ENCODE results near the gene ZNF267.
"Not testable (repeated sequence)": the region's sequence is repeated elsewhere in the genome, so short reads cannot be mapped to it uniquely, and the experiment has no call there.

ZNF267 gene

GRCh38 chr16:31873556-31874365, at the start of gene ZNF267:
ZNF267 (plus strand) TSS chr16:31873807; CDS start chr16:31873967, 160 bp downstream.
- no peak for TF ChIP-seq ZNF274 (IDR thresholded peaks at IDR 0.05; ENCODE audit: low read depth, low read length)

GRCh38 chr16:31833047-31833446, 40.6 kb upstream of the ZNF267 start:
- no peak for TF ChIP-seq ZNF274 (IDR thresholded peaks at IDR 0.05; ENCODE audit: low read depth, low read length)
- H3K4me3 ChIP-seq (ENCODE audit: low read length): no peak overlapping the region

More at GRCh38 chr16:31873556-31874365, at the start of gene ZNF267:
- peak within 1 kb of the TSS; percentile 87 for H3K4me3 ChIP-seq (ENCODE audit: low read length)

DNA sequence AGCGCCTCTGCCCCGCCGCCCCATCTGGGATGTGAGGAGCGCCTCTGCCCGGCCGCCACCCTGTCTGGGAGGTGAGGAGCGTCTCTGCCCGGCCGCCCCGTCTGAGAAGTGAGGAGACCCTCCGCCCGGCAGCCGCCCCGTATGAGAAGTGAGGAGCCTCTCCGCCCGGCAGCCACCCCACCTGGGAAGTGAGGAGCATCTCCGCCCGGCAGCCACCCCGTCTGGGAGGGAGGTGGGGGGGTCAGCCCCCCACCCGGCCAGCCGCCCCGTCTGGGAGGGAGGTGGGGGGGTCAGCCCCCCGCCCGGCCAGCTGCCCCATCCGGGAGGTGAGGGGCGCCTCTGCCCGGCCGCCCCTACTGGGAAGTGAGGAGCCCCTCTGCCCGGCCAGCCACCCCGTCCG, 37.2 kb upstream of the ZNF267 start:
- H3K4me3 ChIP-seq (ENCODE audit: low read length): not testable (repeated sequence)

GRCh38 chr16:31842864-31843263, 30.7 kb upstream of the ZNF267 start:
- H3K4me3 ChIP-seq (ENCODE audit: low read length): no peak overlapping the region
- TF ChIP-seq ZNF274 (IDR thresholded peaks at IDR 0.05; ENCODE audit: low read depth, low read length): no peak

GRCh38 chr16:31848572-31848971, 25.0 kb upstream of the ZNF267 start:
- not testable (repeated sequence) for H3K4me3 ChIP-seq (ENCODE audit: low read length)

- no peak for TF ChIP-seq ZNF274 (IDR thresholded peaks at IDR 0.05; ENCODE audit: low read depth, low read length)
- H3K4me3 ChIP-seq (ENCODE audit: low read length): no peak overlapping the region
Observed at GRCh38 chr16:31853291-31853690, 20.3 kb upstream of the ZNF267 start.

- H3K4me3 ChIP-seq (ENCODE audit: low read length): no peak overlapping the region
- no peak for TF ChIP-seq ZNF274 (IDR thresholded peaks at IDR 0.05; ENCODE audit: low read depth, low read length)
Observed at GRCh38 chr16:31860508-31860907, 13.1 kb upstream of the ZNF267 start.

- H3K4me3 ChIP-seq (ENCODE audit: low read length): no peak overlapping the region
- TF ChIP-seq ZNF274 (IDR thresholded peaks at IDR 0.05; ENCODE audit: low read depth, low read length): no peak
Observed at GRCh38 chr16:31861455-31861854, 12.2 kb upstream of the ZNF267 start.

DNA sequence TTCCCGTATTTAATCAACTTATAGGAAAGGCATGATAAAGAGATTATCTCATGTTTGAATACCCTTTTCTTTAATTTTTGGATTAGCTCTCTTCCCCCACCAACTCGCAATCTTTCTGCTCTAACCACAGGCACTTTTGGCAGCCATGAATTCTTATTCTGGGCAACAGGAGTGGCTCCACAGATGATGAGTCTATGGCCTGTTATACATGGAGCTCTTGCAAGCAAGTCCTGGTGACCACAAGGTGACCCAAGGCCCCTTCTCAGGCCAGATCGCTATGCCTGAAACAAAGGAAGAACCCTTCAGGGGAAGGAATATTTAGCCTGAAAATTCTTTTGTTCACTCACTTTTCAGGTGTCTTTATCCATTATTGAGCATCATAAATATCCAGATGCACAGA, 10.8 kb upstream of the ZNF267 start:
- TF ChIP-seq ZNF274 (IDR thresholded peaks at IDR 0.05; ENCODE audit: low read depth, low read length): no peak
- H3K4me3 ChIP-seq (ENCODE audit: low read length): no peak overlapping the region

- no peak overlapping the region for H3K4me3 ChIP-seq (ENCODE audit: low read length)
Observed at GRCh38 chr16:31868164-31868563, 5.4 kb upstream of the ZNF267 start.

DNA sequence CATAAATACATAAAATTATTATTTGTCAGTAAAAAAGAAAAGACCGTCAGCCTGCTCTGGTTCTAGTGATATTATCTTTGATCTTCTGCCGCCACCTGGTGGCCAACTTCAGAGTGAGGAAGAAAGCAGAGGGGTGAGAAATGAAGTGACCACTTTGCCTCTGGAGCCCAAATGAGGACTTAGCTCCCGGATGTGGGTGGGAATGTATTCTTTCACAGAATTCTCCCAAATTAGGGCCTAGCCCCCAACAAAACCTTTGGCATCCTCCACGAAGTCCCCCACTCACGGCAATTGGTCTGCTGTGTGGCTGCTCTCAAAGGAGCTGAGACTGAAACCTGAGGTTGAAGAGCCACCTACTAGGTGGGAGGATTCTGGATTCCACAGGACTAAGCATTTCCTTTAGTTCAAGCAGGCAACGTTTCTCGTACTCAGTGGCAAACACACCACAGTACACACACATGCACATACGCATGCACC, 4.9 kb upstream of the ZNF267 start:
- H3K4me3 ChIP-seq (ENCODE audit: low read length): no peak overlapping the region; the same call in 1 of the 2 replicates
- no peak for TF ChIP-seq ZNF274 (IDR thresholded peaks at IDR 0.05; ENCODE audit: low read depth, low read length)

More at GRCh38 chr16:31868164-31868563, 5.4 kb upstream of the ZNF267 start:
- no peak for TF ChIP-seq ZNF274 (IDR thresholded peaks at IDR 0.05; ENCODE audit: low read depth, low read length)

DNA sequence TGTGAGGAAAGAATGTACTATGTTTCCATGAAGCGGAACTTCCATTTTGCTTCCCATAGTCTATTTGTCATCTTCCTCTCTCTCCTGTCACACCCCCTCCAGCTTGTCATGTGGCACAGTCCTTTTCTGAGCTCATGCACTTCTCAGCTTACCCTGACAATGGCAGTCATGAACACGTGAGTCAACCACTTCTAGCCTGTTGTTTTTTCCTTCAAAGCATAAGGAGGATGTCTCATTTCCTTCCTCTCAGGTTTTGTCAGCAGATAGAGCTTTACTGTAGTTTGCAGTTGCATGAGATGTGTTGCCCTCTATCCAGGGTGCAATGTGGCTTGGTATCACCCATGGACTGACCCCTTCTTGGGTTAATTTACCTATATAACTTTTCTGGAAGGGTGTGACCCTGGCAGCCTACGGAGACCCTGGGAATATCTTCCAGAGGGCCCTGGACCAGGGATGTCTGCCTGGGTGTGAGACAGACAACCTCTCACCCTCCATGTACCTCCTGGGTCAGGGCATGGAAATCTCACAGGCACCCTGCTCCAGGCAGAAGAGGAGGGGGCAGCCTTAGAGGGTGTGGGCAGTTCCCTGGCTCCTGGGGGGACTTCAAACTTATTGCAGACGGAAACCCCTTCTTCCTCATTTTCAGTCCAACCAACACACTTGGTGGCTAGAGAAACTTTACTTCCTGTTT, 4.0 kb upstream of the ZNF267 start:
- no peak for TF ChIP-seq ZNF274 (IDR thresholded peaks at IDR 0.05; ENCODE audit: low read depth, low read length)
- no peak overlapping the region for H3K4me3 ChIP-seq (ENCODE audit: low read length)

DNA sequence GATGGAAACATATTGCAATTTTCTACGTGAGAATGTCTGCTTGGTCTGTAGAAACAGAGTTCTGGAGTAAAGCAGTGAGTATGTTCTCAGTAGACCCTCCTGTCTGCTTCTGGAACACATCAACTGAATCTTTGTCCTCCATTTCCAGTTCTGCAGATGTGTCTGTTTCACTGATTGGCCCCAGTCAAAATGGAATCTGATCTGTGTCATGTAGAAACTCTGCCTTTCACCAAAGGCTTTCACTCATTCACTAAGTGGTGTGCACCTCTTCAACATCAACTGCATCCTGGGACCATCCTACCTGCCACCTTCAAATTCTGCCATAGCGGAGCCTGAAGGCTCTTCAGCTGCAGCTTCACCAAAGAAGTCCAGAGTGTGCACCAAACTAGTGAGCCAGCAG, 2.8 kb upstream of the ZNF267 start:
- no peak overlapping the region for H3K4me3 ChIP-seq (ENCODE audit: low read length)
- no peak for TF ChIP-seq ZNF274 (IDR thresholded peaks at IDR 0.05; ENCODE audit: low read depth, low read length)

DNA sequence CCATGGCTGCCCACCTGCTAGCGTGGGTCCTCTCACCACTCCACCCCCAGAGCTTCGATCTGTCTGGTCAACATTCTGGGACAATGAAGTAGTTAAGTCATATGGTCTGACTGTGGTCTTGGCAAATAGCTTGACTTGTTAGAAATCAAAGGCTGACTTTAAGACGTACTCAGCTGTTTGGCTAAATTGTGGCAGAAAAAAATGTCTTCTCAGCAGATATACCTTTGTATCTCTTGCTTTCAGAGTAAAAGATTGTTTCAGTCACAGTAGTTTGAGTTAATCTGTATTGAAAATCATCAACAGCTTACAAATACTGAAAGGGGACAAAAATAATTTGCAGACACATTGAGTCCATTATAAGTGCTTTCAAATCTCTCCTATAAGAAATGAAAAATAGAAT, 2.1 kb upstream of the ZNF267 start:
- TF ChIP-seq ZNF274 (IDR thresholded peaks at IDR 0.05; ENCODE audit: low read depth, low read length): no peak
- no peak overlapping the region for H3K4me3 ChIP-seq (ENCODE audit: low read length)

GRCh38 chr16:31872201-31872600, 1.4 kb upstream of the ZNF267 start:
- no peak for TF ChIP-seq ZNF274 (IDR thresholded peaks at IDR 0.05; ENCODE audit: low read depth, low read length)
- no peak overlapping the region for H3K4me3 ChIP-seq (ENCODE audit: low read length)
